ENCODE data around the gene RTL10.

Gene RTL10

GRCh38 chr22:19821523-19822300, 33.0 kb downstream of the RTL10 start:
- DNase-seq = no peak

GRCh38 chr22:19820880-19821522, 33.7 kb downstream of the RTL10 start:
- no peak for DNase-seq

- no peak for DNase-seq
Observed at GRCh38 chr22:19819911-19820879, 34.5 kb downstream of the RTL10 start.

- DNase-seq = no peak
Observed at GRCh38 chr22:19819208-19819910, 35.3 kb downstream of the RTL10 start.

GRCh38 chr22:19818324-19819207, 36.1 kb downstream of the RTL10 start:
- no peak for DNase-seq

- DNase-seq = no peak
Observed at GRCh38 chr22:19816372-19817119, 38.1 kb downstream of the RTL10 start.

- no peak for DNase-seq
Observed at GRCh38 chr22:19815823-19816290, 38.8 kb downstream of the RTL10 start.

- DNase-seq = no peak
Observed at GRCh38 chr22:19815093-19815822, 39.4 kb downstream of the RTL10 start.

GRCh38 chr22:19814428-19814827, 40.2 kb downstream of the RTL10 start:
- DNase-seq = no peak

DNA sequence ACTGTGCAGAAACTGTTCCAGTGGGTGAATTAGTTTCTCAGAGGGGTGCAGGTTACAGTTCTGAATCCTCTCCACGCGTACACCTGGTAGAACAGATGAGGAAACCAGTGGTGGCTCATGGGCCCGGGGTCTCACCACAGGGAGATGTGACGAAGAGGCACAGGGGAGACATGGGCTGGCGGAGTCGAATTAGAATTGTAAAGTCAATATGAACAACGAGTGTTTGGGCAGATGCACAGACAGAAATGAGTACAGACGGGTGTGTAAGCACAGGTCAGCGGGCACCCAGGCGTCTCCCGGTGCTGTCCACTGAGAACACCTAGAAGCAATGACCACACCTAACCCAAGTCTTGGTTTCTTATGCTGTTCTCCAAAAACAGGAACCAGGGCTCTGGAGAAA, 41.8 kb downstream of the RTL10 start:
- DNase-seq = no peak

- no peak for DNase-seq
Observed at GRCh38 chr22:19811811-19812771, 42.6 kb downstream of the RTL10 start.

DNA sequence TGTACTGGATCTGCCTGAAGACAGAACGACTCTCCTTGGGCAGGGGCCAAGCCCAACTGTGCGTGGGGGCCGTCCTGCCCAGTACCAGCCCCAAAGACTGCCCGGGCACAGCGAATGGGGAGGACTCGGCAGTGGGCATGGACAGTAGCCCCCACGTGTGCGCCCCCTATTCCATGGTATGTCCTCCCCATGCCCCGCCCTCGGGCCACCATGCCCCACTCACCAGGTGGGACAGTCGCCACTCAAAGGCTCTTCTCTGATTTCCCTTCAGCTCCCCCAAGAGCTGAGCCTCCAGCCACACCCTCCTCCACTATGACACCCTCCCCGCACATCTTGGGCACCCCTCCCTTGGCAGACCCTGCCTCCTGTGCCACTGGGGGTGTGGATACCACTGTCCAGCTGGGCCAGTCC, 43.5 kb downstream of the RTL10 start:
- no peak for DNase-seq

GRCh38 chr22:19810381-19811201, 44.1 kb downstream of the RTL10 start:
- no peak for DNase-seq

GRCh38 chr22:19809741-19810140, 44.9 kb downstream of the RTL10 start:
- DNase-seq = no peak

DNA sequence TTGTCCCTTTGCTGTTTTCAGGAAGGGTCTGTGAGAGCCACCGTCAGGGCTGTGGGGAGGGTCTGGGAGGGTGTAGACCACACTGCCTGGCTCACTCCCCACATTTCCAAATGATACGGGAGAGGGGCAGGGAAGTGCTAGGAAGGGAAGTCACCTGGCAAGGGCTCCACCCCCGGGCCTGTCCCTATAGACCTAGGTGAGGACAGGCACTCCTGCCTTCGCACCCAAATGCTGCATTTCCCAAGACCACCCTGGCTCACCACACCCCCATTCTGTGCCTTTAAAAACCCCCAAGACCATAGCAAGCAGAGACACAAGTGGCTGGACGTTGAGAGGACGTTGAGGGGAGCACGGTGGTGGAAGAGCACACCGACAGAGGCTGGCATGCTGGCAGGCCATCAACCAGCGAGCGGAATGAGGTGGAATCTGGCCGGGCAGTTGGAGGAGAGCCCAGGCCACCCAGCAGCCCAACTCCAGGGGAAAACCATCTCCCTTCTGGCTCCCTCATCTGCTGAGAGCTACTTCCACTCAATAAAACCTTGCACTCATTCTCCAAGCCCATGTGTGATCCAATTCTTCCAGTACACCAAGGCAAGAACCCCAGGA, 45.7 kb downstream of the RTL10 start:
- no peak for DNase-seq

DNA sequence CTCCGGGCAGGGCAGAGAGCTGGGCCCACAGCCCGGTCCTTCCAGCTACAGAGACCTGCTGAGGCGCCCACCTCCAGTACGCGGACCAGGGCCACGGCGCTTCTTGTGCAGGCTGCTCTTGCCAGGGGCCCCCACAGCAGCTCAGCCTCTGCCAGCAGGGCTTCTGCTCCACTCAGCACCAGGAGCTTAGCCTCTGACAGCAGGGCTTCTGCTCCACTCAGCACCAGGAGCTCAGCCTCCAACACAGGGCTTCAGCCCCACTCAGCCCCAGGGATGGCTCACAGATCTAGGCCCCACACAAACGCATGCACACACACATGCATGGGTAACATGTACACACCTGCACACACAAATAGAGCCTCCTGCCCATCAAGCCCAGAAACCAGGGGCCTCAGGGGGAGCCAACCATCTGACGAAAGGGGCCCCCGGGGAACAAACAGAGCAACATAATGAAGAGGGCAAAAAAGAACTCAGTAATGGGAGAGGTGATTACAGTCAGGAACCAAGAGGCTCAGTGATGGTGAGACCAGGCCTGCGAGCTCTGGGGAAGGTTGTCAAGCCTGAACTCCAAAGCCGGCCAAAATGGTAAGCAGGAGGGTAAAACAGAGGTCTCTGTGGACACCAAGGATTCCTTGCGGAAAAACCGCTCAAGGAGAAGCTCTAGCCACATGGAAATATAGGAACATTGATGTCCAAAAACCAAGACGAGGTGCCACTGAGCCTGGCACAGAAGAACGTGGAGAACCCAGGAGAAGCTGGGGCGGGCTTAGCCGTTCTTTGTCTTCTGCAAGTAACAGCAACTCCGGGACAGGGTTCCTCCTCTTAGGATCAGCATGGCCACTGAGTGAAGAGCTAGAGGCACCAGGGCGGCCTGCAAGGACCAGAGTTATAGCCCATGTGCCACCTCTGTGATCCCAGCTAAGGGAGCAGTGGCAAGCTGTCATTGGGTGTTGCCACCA, 46.5 kb downstream of the RTL10 start:
- no peak for DNase-seq

Data from NCI-H187 treated with DMSO at 0.1 percent for 48 hours (cell line).